Transverse colon (tissue), 4 donors: ENCODE results near the gene BAHCC1. TPM values are rescaled to one million over a fixed set of nuclear protein-coding genes. Genes with fewer than 3 reads are reported as not detected.

ENCODE experiments used
- DNase-seq: peaks from one replicate; pipeline ENCODE4 v3.0.0-alpha.2; 2019
- H3K27ac ChIP-seq, 4 donors: fragments of 200-600 bp; sonication (generic); 2 replicates each; pipeline ENCODE4 v1.5.1; 2016 to 2018; ENCODE audit warnings: inconsistent platforms in 4 of 4
- H3K27me3 ChIP-seq: fragments of 200-600 bp; sonication (generic); 2 replicates; pipeline ENCODE4 v1.5.1; 2017; ENCODE audit warnings: inconsistent platforms
- H3K36me3 ChIP-seq, 4 donors: fragments of 200-600 bp; sonication (generic); 2 replicates each; pipeline ENCODE4 v1.5.1; 2017 to 2019; ENCODE audit warnings: inconsistent platforms in 4 of 4
- H3K4me1 ChIP-seq, 4 donors: fragments of 200-600 bp; sonication (generic); 2 replicates each; pipeline ENCODE4 v1.5.1; 2017 to 2020; ENCODE audit warnings: inconsistent platforms in 4 of 4
- H3K4me3 ChIP-seq, 4 donors: fragments of 200-600 bp; sonication (generic); 1 replicate in 1 of 4; 2 replicates in 3 of 4; pipeline versions ENCODE4 v1.5.1 to v1.6.1; 2017 to 2019; ENCODE audit warnings: inconsistent platforms in 4 of 4
- H3K9me3 ChIP-seq, 2 donors: fragments of 200-600 bp; sonication (generic); 2 replicates each; pipeline ENCODE4 v1.5.1; 2017 to 2019; ENCODE audit warnings: inconsistent platforms in 2 of 2
- CTCF ChIP-seq, 5 experiments: fragments of 200-600 bp in 3 of 5; fragments of 450-650 bp in 2 of 5; sonication (generic) in 3 of 5; IDR thresholded peaks; 1 replicate in 2 of 5; 2 replicates in 3 of 5; pipeline ENCODE4 v1.5.1; 2016 to 2017; ENCODE audit warnings: antibody characterized with exemption in 5 of 5, inconsistent platforms in 3 of 5, mild to moderate bottlenecking in 2 of 5, moderate library complexity in 1 of 5
- EP300 ChIP-seq: sonication (generic); formaldehyde crosslinking; IDR thresholded peaks from one replicate; pipeline ENCODE4 v1.6.1; 2017; ENCODE audit warnings: antibody characterized with exemption, low read depth
- POLR2A ChIP-seq: fragments of 450-650 bp; IDR thresholded peaks from one replicate; pipeline ENCODE4 v1.6.1; 2016; ENCODE audit warnings: antibody characterized with exemption, mild to moderate bottlenecking, moderate library complexity
- POLR2AphosphoS5 ChIP-seq, 3 donors: sonication (generic); formaldehyde crosslinking; IDR thresholded peaks; one replicate each; pipeline ENCODE4 v1.6.1; 2016; ENCODE audit warnings: antibody characterized with exemption in 3 of 3
- WGBS, 2 donors: methylation state at CpG; one replicate each; pipeline ENCODE4 v1.1.5; 2018; ENCODE audit warnings: low coverage in 1 of 2; 5-methylcytosine and 5-hydroxymethylcytosine counted together
- in situ Hi-C, 4 donors: fragments of 200-750 bp; cut with MboI; loops; one replicate each; pipeline versions ENCODE4 v1.15.0 to v1.15.1; 2017; ENCODE audit warnings: low sequenced_read_pairs in 3 of 4, low pct_ligation_motif_present in 1 of 4, low pct_unique_long_range_greater_than_20kb in 1 of 4
- intact Hi-C: fragments of 100-400 bp; cut with DNase I; formaldehyde crosslinking; loops from one replicate; pipeline ENCODE4 v1.15.1; 2023; ENCODE audit warnings: low total_unique reads
- total RNA-seq, 4 donors: library from RNA; depleted of rRNA; stranded (reverse); fragments of >200 nt; gene quantifications; one replicate each; pipeline ENCODE4 v1.1.0, GENCODE V29; 2016

Gene BAHCC1
- total RNA-seq, 4 donors from 2014 or later = 8.7 to 133 (median 12.4) TPM

- Histone ChIP-seq H3K4me3 (peak overlapping the region; percentile 85 to 97 (median 88)), H3K9me3 (no peaks in the 10 kb centered on the region), H3K27ac (peak overlapping the region; percentile 97 to 99 (median 98)), H3K36me3 (no peaks in the 10 kb centered on the region), H3K4me1 (peaks cover 28 to 51% (median 48%) of the 10 kb centered on the region in 4 donors), H3K27me3 (peaks cover 13% of the 10 kb centered on the region)
- intact Hi-C loops (loop anchor here (10.0 kb wide), 1 partner anchor 97 kb away; the partner anchor contains the start of gene SLC38A10), in situ Hi-C loops (loop anchor here in 2 of 4 donors (10.0 to 25.0 kb wide), 3 partner anchors 57 to 105 kb away; partner anchors contain the start of gene SLC38A10 (in 1 of the 2))
- TF ChIP-seq CTCF (IDR thresholded peaks at IDR 0.05) (peak in 1 of 5 experiments; percentile 5), POLR2A (peak; percentile 16), EP300 (no peak), POLR2AphosphoS5 (IDR thresholded peaks at IDR 0.05) (peak in 2 of 3 donors; percentile 55 to 64)
- 28% methylated on average over 12 to 34 of the region's 34 CpGs for WGBS, 2 donors
- DNase-seq = peak; percentile 46
Measured at GRCh38 chr17:81391936-81392908, 3.0 kb upstream of the BAHCC1 start.

- Histone ChIP-seq H3K27ac (peak overlapping the region; percentile 97 to 99 (median 98)), H3K4me3 (peak overlapping the region; percentile 85 to 97 (median 88)), H3K27me3 (peaks cover 13% of the 10 kb centered on the region), H3K4me1 (peaks cover 27 to 53% (median 43%) of the 10 kb centered on the region in 4 donors), H3K9me3 (no peaks in the 10 kb centered on the region), H3K36me3 (no peaks in the 10 kb centered on the region)
- TF ChIP-seq POLR2A = no peak
- no peak for TF ChIP-seq EP300
- peak in 1 of 3 donors; percentile 22 for TF ChIP-seq POLR2AphosphoS5 (IDR thresholded peaks at IDR 0.05)
- TF ChIP-seq CTCF (IDR thresholded peaks at IDR 0.05) = no peak
- intact Hi-C loops = loop anchor here (10.0 kb wide), 1 partner anchor 98 kb away; the partner anchor contains the start of gene SLC38A10
- in situ Hi-C loops = loop anchor here in 2 of 4 donors (10.0 to 25.0 kb wide), 3 partner anchors 58 to 106 kb away; partner anchors contain the start of gene SLC38A10 (in 1 of the 2)
- no peak for DNase-seq
- 5 to 6% methylated on average over 4 to 57 of the region's 93 CpGs for WGBS, 2 donors
Measured at GRCh38 chr17:81392909-81393654, 2.2 kb upstream of the BAHCC1 start.

- H3K27me3 ChIP-seq = peaks cover 13% of the 10 kb centered on the region
Measured at GRCh38 chr17:81393684-81394376, 1.4 kb upstream of the BAHCC1 start.

More at GRCh38 chr17:81393684-81394376, 1.4 kb upstream of the BAHCC1 start:
- TF ChIP-seq POLR2A (peak; percentile 66), EP300 (peak; percentile 17), POLR2AphosphoS5 (IDR thresholded peaks at IDR 0.05) (peak; percentile 92 to 95 (median 93)), CTCF (IDR thresholded peaks at IDR 0.05) (peak in 2 of 5 experiments; percentile 8 to 23)
- intact Hi-C loops = loop anchor here (2.0 to 10.0 kb wide), 2 partner anchors 89 to 99 kb away; partner anchors contain the start of gene SLC38A10
- H3K4me1 ChIP-seq = peaks cover 19 to 47% (median 40%) of the 10 kb centered on the region in 4 donors
- DNase-seq = peak; percentile 100
- H3K4me3 ChIP-seq = peak overlapping the region; percentile 85 to 97 (median 88)
- no peaks in the 10 kb centered on the region for H3K36me3 ChIP-seq
- no peaks in the 10 kb centered on the region for H3K9me3 ChIP-seq
- in situ Hi-C loops = loop anchor here in 2 of 4 donors (10.0 to 25.0 kb wide), 3 partner anchors 59 to 107 kb away; partner anchors contain the start of gene SLC38A10 (in 1 of the 2)
- H3K27ac ChIP-seq = peak overlapping the region; percentile 97 to 99 (median 98)
- WGBS, 2 donors = 1 to 6% methylated on average over 8 to 36 of the region's 63 CpGs
